ENCODE measurements around the gene TENM4.

DNA sequence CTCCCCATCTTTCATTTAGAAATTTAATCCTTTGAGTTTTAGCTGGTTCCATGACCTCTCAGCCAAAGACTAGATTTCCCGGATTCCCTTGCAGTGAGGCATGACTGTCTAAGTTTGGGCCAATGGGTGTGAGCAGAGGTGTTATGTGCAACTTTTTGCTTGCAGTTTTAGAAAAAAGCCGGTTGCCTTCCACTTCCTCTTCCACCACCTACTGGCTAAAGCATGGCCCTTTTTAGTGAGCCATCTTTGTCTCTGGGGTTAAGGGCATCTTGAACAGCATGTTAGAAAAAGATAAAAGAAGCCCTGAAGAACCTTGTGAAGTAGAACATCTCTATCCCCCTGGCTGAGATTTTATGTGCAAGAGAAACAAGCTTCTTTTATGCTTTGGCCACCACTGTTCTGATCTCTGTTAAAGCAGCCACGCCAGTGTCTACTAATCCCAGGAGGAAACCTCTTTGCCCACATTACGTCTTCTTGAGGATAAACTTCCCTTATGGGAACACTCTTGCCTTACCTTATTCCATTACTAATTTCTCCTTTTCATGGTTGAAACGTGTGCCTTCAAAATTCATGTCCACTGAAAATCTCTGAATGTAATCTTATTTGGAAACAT, 279.9 kb downstream of the TENM4 start:
- TF ChIP-seq, protein P1, sequence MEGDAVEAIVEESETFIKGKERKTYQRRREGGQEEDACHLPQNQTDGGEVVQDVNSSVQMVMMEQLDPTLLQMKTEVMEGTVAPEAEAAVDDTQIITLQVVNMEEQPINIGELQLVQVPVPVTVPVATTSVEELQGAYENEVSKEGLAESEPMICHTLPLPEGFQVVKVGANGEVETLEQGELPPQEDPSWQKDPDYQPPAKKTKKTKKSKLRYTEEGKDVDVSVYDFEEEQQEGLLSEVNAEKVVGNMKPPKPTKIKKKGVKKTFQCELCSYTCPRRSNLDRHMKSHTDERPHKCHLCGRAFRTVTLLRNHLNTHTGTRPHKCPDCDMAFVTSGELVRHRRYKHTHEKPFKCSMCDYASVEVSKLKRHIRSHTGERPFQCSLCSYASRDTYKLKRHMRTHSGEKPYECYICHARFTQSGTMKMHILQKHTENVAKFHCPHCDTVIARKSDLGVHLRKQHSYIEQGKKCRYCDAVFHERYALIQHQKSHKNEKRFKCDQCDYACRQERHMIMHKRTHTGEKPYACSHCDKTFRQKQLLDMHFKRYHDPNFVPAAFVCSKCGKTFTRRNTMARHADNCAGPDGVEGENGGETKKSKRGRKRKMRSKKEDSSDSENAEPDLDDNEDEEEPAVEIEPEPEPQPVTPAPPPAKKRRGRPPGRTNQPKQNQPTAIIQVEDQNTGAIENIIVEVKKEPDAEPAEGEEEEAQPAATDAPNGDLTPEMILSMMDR (IDR thresholded peaks at IDR 0.05; ENCODE audit: low read depth, low read length, missing input control) = peak; percentile 17
- TF ChIP-seq GABPA (IDR thresholded peaks at IDR 0.05 in 1 of 2, conservative IDR thresholded peaks at IDR 0.05 in 1 of 2) (no peak), RAD21 (IDR thresholded peaks at IDR 0.05) (peak in 1 of 2 donors; percentile 32), YY1 (IDR thresholded peaks at IDR 0.05) (no peak), TAF1 (conservative IDR thresholded peaks at IDR 0.05) (no peak), FOXA1 (IDR thresholded peaks at IDR 0.05) (no peak), JUND (IDR thresholded peaks at IDR 0.05) (no peak), RXRA (IDR thresholded peaks at IDR 0.05) (no peak), SP1 (IDR thresholded peaks at IDR 0.05) (no peak), NR2F2 (IDR thresholded peaks at IDR 0.05) (no peak)
- TF ChIP-seq, protein P2, sequence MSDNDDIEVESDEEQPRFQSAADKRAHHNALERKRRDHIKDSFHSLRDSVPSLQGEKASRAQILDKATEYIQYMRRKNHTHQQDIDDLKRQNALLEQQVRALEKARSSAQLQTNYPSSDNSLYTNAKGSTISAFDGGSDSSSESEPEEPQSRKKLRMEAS (IDR thresholded peaks at IDR 0.05) = no peak
- TF ChIP-seq, protein P3, sequence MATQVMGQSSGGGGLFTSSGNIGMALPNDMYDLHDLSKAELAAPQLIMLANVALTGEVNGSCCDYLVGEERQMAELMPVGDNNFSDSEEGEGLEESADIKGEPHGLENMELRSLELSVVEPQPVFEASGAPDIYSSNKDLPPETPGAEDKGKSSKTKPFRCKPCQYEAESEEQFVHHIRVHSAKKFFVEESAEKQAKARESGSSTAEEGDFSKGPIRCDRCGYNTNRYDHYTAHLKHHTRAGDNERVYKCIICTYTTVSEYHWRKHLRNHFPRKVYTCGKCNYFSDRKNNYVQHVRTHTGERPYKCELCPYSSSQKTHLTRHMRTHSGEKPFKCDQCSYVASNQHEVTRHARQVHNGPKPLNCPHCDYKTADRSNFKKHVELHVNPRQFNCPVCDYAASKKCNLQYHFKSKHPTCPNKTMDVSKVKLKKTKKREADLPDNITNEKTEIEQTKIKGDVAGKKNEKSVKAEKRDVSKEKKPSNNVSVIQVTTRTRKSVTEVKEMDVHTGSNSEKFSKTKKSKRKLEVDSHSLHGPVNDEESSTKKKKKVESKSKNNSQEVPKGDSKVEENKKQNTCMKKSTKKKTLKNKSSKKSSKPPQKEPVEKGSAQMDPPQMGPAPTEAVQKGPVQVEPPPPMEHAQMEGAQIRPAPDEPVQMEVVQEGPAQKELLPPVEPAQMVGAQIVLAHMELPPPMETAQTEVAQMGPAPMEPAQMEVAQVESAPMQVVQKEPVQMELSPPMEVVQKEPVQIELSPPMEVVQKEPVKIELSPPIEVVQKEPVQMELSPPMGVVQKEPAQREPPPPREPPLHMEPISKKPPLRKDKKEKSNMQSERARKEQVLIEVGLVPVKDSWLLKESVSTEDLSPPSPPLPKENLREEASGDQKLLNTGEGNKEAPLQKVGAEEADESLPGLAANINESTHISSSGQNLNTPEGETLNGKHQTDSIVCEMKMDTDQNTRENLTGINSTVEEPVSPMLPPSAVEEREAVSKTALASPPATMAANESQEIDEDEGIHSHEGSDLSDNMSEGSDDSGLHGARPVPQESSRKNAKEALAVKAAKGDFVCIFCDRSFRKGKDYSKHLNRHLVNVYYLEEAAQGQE (IDR thresholded peaks at IDR 0.05) = no peak
- TF ChIP-seq, protein P4, sequence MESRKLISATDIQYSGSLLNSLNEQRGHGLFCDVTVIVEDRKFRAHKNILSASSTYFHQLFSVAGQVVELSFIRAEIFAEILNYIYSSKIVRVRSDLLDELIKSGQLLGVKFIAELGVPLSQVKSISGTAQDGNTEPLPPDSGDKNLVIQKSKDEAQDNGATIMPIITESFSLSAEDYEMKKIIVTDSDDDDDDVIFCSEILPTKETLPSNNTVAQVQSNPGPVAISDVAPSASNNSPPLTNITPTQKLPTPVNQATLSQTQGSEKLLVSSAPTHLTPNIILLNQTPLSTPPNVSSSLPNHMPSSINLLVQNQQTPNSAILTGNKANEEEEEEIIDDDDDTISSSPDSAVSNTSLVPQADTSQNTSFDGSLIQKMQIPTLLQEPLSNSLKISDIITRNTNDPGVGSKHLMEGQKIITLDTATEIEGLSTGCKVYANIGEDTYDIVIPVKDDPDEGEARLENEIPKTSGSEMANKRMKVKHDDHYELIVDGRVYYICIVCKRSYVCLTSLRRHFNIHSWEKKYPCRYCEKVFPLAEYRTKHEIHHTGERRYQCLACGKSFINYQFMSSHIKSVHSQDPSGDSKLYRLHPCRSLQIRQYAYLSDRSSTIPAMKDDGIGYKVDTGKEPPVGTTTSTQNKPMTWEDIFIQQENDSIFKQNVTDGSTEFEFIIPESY (IDR thresholded peaks at IDR 0.05) = no peak
